SU-DHL-6 (cell line): ENCODE measurements around the gene LPCAT2.

Experiments used
- H2AFZ ChIP-seq: fragments of 200-600 bp; sonication (generic); 2 replicates; pipeline ENCODE4 v1.6.1; 2014; ENCODE audit warnings: low read depth, mild to moderate bottlenecking, moderate library complexity, mixed read lengths, antibody characterized with exemption, low read length; ENCODE audit not compliant: severe bottlenecking
- H3F3A ChIP-seq: fragments of 200-600 bp; shearing (Covaris generic); 2 replicates; pipeline ENCODE4 v1.6.0; 2016; ENCODE audit warnings: antibody characterized with exemption, mild to moderate bottlenecking; ENCODE audit not compliant: insufficient read depth
- H3K27ac ChIP-seq: fragments of 200-600 bp; sonication (generic); 2 replicates; pipeline ENCODE4 v1.5.1; 2016; ENCODE audit warnings: low read depth, mild to moderate bottlenecking, low read length, moderate library complexity, mixed read lengths
- H3K27me3 ChIP-seq: fragments of 200-600 bp; sonication (generic), shearing (Covaris generic); 2 replicates; pipeline ENCODE4 v1.6.0; 2014; ENCODE audit warnings: mild to moderate bottlenecking, low read length
- H3K36me3 ChIP-seq: fragments of 200-600 bp; sonication (generic); 2 replicates; pipeline ENCODE4 v1.6.1; 2014; ENCODE audit warnings: mild to moderate bottlenecking, low read length, mixed read lengths
- H3K4me2 ChIP-seq: fragments of 300-600, 200-600 bp; shearing (Covaris generic), sonication (generic); 2 replicates; pipeline ENCODE4 v1.6.0; 2014; ENCODE audit warnings: low read length, low read depth, mild to moderate bottlenecking; ENCODE audit not compliant: poor library complexity, severe bottlenecking
- H3K4me3 ChIP-seq: fragments of 200-600 bp; sonication (generic); 2 replicates; pipeline ENCODE4 v1.5.1; 2014; ENCODE audit warnings: antibody characterized with exemption, low read length, mild to moderate bottlenecking, mixed read lengths; ENCODE audit not compliant: insufficient read depth, poor library complexity, severe bottlenecking
- H3K79me2 ChIP-seq: fragments of 200-600 bp; sonication (generic); 2 replicates; pipeline ENCODE4 v1.6.1; 2014; ENCODE audit warnings: mild to moderate bottlenecking, low read length, moderate library complexity; ENCODE audit not compliant: insufficient read depth
- H3K9ac ChIP-seq: fragments of 200-600 bp; sonication (generic); 2 replicates; pipeline ENCODE4 v1.7.0; 2014; ENCODE audit warnings: mild to moderate bottlenecking, low read length
- H3K9me2 ChIP-seq: fragments of 200-600 bp; sonication (generic); replicated peaks from 2 replicates; pipeline ENCODE4 v1.6.1; 2014; ENCODE audit warnings: low read length; ENCODE audit not compliant: insufficient read depth
- H3K9me3 ChIP-seq: fragments of 200-600 bp; sonication (generic); 2 replicates; pipeline ENCODE4 v1.6.1; 2014; ENCODE audit warnings: low read length, mixed read lengths; ENCODE audit not compliant: insufficient read depth
- H4K20me1 ChIP-seq: fragments of 200-600 bp; sonication (generic); 2 replicates; pipeline ENCODE4 v1.6.1; 2014; ENCODE audit warnings: low read depth, mild to moderate bottlenecking, antibody characterized with exemption, low read length, moderate library complexity, mixed read lengths
- CTCF ChIP-seq: fragments of 200-600 bp; sonication (generic); IDR thresholded peaks from one replicate; pipeline ENCODE4 v1.5.1; 2017; ENCODE audit warnings: antibody characterized with exemption, mild to moderate bottlenecking, low read length, moderate library complexity; ENCODE audit not compliant: insufficient read depth, poor library complexity, severe bottlenecking
- EZH2phosphoT487 ChIP-seq: fragments of 200-600 bp; sonication (generic), shearing (Covaris generic); conservative IDR thresholded peaks from 2 replicates; pipeline ENCODE4 v1.6.1; 2018; ENCODE audit warnings: mild to moderate bottlenecking, antibody characterized with exemption, low read length, moderate library complexity, mixed read lengths

The LPCAT2 gene

DNA sequence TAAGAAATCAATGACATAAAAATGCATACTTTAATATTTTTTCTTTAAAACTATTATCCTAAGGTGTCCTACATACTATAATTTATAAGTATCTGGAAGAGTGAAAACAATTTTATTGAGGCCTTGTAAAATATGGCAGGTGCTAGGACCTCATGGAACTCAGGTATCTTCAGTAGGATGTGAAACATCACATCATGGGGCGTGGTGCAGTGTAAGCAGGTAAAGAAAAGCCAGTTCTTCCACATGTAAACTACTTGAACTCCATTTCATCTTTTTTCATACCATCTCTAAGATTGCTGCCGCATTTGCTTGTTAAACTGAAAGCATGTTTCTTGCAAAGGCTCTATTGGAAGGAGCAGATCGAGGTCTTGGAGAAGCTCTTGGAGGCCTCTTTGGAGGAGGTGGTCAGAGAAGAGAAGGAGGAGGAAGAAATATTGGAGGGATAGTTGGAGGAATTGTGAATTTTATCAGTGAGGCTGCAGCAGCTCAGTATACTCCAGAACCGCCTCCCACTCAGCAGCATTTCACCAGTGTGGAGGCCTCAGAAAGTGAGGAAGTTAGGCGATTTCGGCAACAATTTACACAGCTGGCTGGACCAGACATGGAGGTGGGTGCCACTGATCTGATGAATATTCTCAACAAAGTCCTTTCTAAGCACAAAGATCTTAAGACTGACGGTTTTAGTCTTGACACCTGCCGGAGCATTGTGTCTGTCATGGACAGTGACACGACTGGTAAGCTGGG lies 57.7 kb downstream of the LPCAT2 start, which contains the start of gene CAPNS2:
TSS of gene CAPNS2 (plus strand) at position 253 of the 744 bp plus-strand sequence. CDS start at position 326, 73 bp downstream.
- Histone ChIP-seq H3K36me3 (no peaks in the 10 kb centered on the region), H3K27ac (no peak within 1 kb of the TSS), H3K27me3 (no peaks in the 10 kb centered on the region), H3K4me2 (no peak within 1 kb of the TSS), H3K9me3 (no peaks in the 10 kb centered on the region), H2AFZ (no peak within 1 kb of the TSS), H3F3A (no peaks in the 10 kb centered on the region), H4K20me1 (no peaks in the 10 kb centered on the region), H3K4me3 (no peak within 1 kb of the TSS), H3K9ac (no peak within 1 kb of the TSS), H3K9me2 (no peaks in the 10 kb centered on the region), H3K79me2 (no peaks in the 10 kb centered on the region)
- TF ChIP-seq EZH2phosphoT487 (no peak), CTCF (no peak)

GRCh38 chr16:55567382-55567781 lies 58.5 kb downstream of the LPCAT2 start:
- no peaks in the 10 kb centered on the region for H3F3A ChIP-seq
- H3K9ac ChIP-seq, result no peak overlapping the region
- no peak overlapping the region for H3K4me3 ChIP-seq
- H3K4me2 ChIP-seq, result no peak overlapping the region
- no peak overlapping the region for H2AFZ ChIP-seq
- no peaks in the 10 kb centered on the region for H3K79me2 ChIP-seq
- no peaks in the 10 kb centered on the region for H3K36me3 ChIP-seq
- no peak for TF ChIP-seq CTCF
- no peak for TF ChIP-seq EZH2phosphoT487
- H4K20me1 ChIP-seq, result no peaks in the 10 kb centered on the region
- no peaks in the 10 kb centered on the region for H3K27me3 ChIP-seq
- H3K9me2 ChIP-seq, result no peaks in the 10 kb centered on the region
- H3K9me3 ChIP-seq, result no peaks in the 10 kb centered on the region
- H3K27ac ChIP-seq, result no peak overlapping the region

- Histone ChIP-seq H3K79me2 (no peaks in the 10 kb centered on the region), H3K4me2 (no peak overlapping the region), H3K9ac (no peak overlapping the region), H2AFZ (no peak overlapping the region), H3K27me3 (no peaks in the 10 kb centered on the region), H3K9me2 (no peaks in the 10 kb centered on the region), H4K20me1 (no peaks in the 10 kb centered on the region), H3K9me3 (no peaks in the 10 kb centered on the region), H3F3A (no peaks in the 10 kb centered on the region), H3K36me3 (no peaks in the 10 kb centered on the region), H3K27ac (no peak overlapping the region), H3K4me3 (no peak overlapping the region)
- TF ChIP-seq EZH2phosphoT487, result no peak
Observed at GRCh38 chr16:55568207-55568606, 59.3 kb downstream of the LPCAT2 start.

DNA sequence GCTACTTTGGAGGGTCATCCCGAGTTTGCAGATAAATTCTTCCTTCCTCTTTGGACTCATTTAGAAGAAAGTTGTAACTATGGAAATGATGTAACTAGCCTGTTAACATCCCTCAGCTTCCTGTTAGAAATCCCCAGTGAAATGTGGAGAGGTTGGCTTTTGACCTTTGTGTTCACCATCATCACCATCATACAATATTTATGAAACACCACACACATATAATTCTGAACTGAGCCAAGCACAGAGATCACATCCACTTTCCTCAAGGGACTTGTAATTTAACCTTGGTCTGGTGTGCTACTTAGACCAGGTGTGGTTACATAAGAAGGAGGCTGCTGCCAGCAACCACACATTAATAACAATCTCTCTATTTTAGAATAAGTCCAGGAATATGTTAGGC lies 60.2 kb downstream of the LPCAT2 start:
- no peak overlapping the region for H3K4me3 ChIP-seq
- H3K9ac ChIP-seq, result no peak overlapping the region
- no peaks in the 10 kb centered on the region for H3F3A ChIP-seq
- no peak overlapping the region for H3K4me2 ChIP-seq
- no peaks in the 10 kb centered on the region for H3K27me3 ChIP-seq
- no peaks in the 10 kb centered on the region for H3K36me3 ChIP-seq
- TF ChIP-seq EZH2phosphoT487 (no peak), CTCF (no peak)
- no peak overlapping the region for H3K27ac ChIP-seq
- no peak overlapping the region for H2AFZ ChIP-seq
- H3K79me2 ChIP-seq, result no peaks in the 10 kb centered on the region
- no peaks in the 10 kb centered on the region for H4K20me1 ChIP-seq
- no peaks in the 10 kb centered on the region for H3K9me2 ChIP-seq
- H3K9me3 ChIP-seq, result no peaks in the 10 kb centered on the region
